Measurements from ENCODE around the gene SPATA6L. TPM values are rescaled to one million over a fixed set of nuclear protein-coding genes. Genes with fewer than 3 reads are reported as not detected.
A peak's percentile ranks its signal among the peaks of the same experiment; 100 is the strongest.

Gene SPATA6L
- total and polyA plus RNA-seq, 7 donors: 1.4 to 3.3 (median 2.0) TPM

- Histone ChIP-seq H3K9me3 (no peaks in the 10 kb centered on the region), H3K36me3 (peaks cover 0 to 44% (median 4%) of the 10 kb centered on the region in 4 donors), H3K4me3 (no peak overlapping the region), H3K27me3 (no peaks in the 10 kb centered on the region), H3K27ac (peak overlapping the region in 3 of 4 donors; percentile 24 to 58 (median 40)), H3K4me1 (peaks cover 0 to 56% (median 35%) of the 10 kb centered on the region in 4 donors)
- intact Hi-C loops (cut with DNase I): loop anchor here (10.0 kb wide), 1 partner anchor 392 kb away; no protein-coding TSS in a partner anchor
- WGBS, 2 donors: 76 to 81% methylated on average over 1 of the region's 1 CpG
- no peak for DNase-seq
- TF ChIP-seq EP300 (IDR thresholded peaks at IDR 0.05): no peak
- no peak for TF ChIP-seq POLR2A (IDR thresholded peaks at IDR 0.05)
- no peak for TF ChIP-seq POLR2AphosphoS5 (IDR thresholded peaks at IDR 0.05)
- TF ChIP-seq, protein P1, sequence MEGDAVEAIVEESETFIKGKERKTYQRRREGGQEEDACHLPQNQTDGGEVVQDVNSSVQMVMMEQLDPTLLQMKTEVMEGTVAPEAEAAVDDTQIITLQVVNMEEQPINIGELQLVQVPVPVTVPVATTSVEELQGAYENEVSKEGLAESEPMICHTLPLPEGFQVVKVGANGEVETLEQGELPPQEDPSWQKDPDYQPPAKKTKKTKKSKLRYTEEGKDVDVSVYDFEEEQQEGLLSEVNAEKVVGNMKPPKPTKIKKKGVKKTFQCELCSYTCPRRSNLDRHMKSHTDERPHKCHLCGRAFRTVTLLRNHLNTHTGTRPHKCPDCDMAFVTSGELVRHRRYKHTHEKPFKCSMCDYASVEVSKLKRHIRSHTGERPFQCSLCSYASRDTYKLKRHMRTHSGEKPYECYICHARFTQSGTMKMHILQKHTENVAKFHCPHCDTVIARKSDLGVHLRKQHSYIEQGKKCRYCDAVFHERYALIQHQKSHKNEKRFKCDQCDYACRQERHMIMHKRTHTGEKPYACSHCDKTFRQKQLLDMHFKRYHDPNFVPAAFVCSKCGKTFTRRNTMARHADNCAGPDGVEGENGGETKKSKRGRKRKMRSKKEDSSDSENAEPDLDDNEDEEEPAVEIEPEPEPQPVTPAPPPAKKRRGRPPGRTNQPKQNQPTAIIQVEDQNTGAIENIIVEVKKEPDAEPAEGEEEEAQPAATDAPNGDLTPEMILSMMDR (IDR thresholded peaks at IDR 0.05): no peak
These were observed 20.3 kb upstream of the SPATA6L start for GRCh38 chr9:4686584-4686983.

DNA sequence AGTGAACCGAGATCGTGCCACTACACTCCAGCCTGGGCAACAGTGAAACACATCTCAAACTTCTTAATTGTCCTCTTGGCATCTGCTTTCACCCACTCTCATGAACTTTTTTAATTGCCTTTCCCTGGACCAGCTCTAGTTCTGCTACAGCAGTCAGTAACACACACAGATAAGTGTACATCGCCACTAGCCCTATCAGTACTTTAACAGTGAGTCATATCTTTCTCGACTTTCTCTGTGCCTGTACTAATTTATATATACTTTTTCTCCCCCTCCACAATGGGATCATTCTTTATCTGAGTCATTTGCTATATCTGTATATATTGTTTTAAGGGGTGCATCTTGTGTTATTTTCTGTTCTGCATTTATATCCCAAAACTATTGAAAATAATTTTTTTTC lies 19.8 kb upstream of the SPATA6L start:
- no peaks in the 10 kb centered on the region for H3K9me3 ChIP-seq
- WGBS, 2 donors: 79 to 87% methylated on average over 4 of the region's 4 CpGs
- peak overlapping the region in 3 of 4 donors; percentile 24 to 58 (median 40) for H3K27ac ChIP-seq
- DNase-seq: no peak
- no peaks in the 10 kb centered on the region for H3K27me3 ChIP-seq
- H3K4me3 ChIP-seq: no peak overlapping the region
- peaks cover 0 to 61% (median 39%) of the 10 kb centered on the region in 4 donors for H3K4me1 ChIP-seq
- peaks cover 0 to 39% (median 4%) of the 10 kb centered on the region in 4 donors for H3K36me3 ChIP-seq
- intact Hi-C loops (cut with DNase I): loop anchor here (10.0 kb wide), 1 partner anchor 391 kb away; no protein-coding TSS in a partner anchor
- TF ChIP-seq POLR2A (IDR thresholded peaks at IDR 0.05) (no peak), EP300 (IDR thresholded peaks at IDR 0.05) (no peak)

GRCh38 chr9:4684820-4685219 lies 18.5 kb upstream of the SPATA6L start:
- Histone ChIP-seq H3K27ac (peak overlapping the region in 3 of 4 donors; percentile 23 to 40 (median 40)), H3K36me3 (peaks cover 0 to 26% (median 4%) of the 10 kb centered on the region in 4 donors), H3K9me3 (no peaks in the 10 kb centered on the region), H3K4me1 (peaks cover 0 to 68% (median 43%) of the 10 kb centered on the region in 4 donors), H3K27me3 (no peaks in the 10 kb centered on the region), H3K4me3 (no peak overlapping the region)
- 90 to 91% methylated on average over 4 of the region's 4 CpGs for WGBS, 2 donors
- intact Hi-C loops (cut with DNase I): loop anchor here (10.0 kb wide), 1 partner anchor 390 kb away; no protein-coding TSS in a partner anchor
- no peak for DNase-seq
- TF ChIP-seq POLR2A (IDR thresholded peaks at IDR 0.05) (no peak), POLR2AphosphoS5 (IDR thresholded peaks at IDR 0.05) (no peak)

DNA sequence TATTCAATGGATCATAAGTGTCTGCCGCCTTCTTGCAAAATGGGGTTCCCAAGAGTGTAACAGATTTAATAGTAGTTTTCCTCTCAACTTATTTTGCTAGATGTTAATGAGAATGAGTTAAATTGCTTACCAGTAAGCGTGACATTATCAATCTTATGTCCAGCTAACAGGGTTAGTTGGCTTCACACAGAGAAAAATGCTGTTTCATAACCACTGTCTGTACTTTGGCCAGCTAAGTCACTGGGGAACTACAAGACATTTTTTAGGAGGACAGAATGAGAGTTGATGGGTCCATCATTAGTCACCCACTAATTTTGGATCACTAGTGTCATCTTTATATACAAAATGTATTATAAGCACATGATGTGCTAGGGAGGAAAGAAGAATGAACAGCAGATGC lies 14.5 kb upstream of the SPATA6L start:
- TF ChIP-seq POLR2AphosphoS5 (IDR thresholded peaks at IDR 0.05) (peak in 2 of 4 donors; percentile 52 to 59), POLR2A (IDR thresholded peaks at IDR 0.05) (no peak), EP300 (IDR thresholded peaks at IDR 0.05) (no peak)
- TF ChIP-seq, protein P1 (IDR thresholded peaks at IDR 0.05): no peak
- no peaks in the 10 kb centered on the region for H3K27me3 ChIP-seq
- intact Hi-C loops (cut with DNase I): loop anchor here (10.0 kb wide), 1 partner anchor 386 kb away; no protein-coding TSS in a partner anchor
- DNase-seq: no peak
- H3K9me3 ChIP-seq: no peaks in the 10 kb centered on the region
- peak overlapping the region; percentile 69 to 96 (median 82) for H3K4me3 ChIP-seq
- peaks cover 0 to 10% (median 3%) of the 10 kb centered on the region in 4 donors for H3K36me3 ChIP-seq
- WGBS, 2 donors: 17 to 53% methylated on average over 2 of the region's 2 CpGs
- H3K4me1 ChIP-seq: peaks cover 0 to 49% (median 33%) of the 10 kb centered on the region in 4 donors
- H3K27ac ChIP-seq: peak overlapping the region; percentile 93 to 99 (median 98)

GRCh38 chr9:4680173-4680525 lies 13.9 kb upstream of the SPATA6L start:
- Histone ChIP-seq H3K9me3 (no peaks in the 10 kb centered on the region), H3K27ac (peak overlapping the region; percentile 93 to 99 (median 98)), H3K27me3 (no peaks in the 10 kb centered on the region), H3K4me1 (peaks cover 0 to 45% (median 28%) of the 10 kb centered on the region in 4 donors), H3K4me3 (peak overlapping the region; percentile 69 to 96 (median 82)), H3K36me3 (peaks cover 0 to 4% (median 0%) of the 10 kb centered on the region in 4 donors)
- intact Hi-C loops (cut with DNase I): loop anchor here (10.0 kb wide), 1 partner anchor 385 kb away; no protein-coding TSS in a partner anchor
- no peak for DNase-seq
- TF ChIP-seq POLR2A (IDR thresholded peaks at IDR 0.05): no peak
- TF ChIP-seq POLR2AphosphoS5 (IDR thresholded peaks at IDR 0.05): no peak
- TF ChIP-seq, protein P1 (IDR thresholded peaks at IDR 0.05): no peak
- TF ChIP-seq EP300 (IDR thresholded peaks at IDR 0.05): no peak
- WGBS, 2 donors: 1 to 4% methylated on average over 10 of the region's 10 CpGs
